ENCODE results near the gene HSD11B2. TPM values are rescaled to one million over a fixed set of nuclear protein-coding genes. Genes with fewer than 3 reads are reported as not detected.

Gene HSD11B2
- total and polyA plus RNA-seq, 10 of the 15 experiments (the other 5 are each of a cell fraction or from before 2014, with no cell fraction given): 0.09 to 0.34 (median 0.21) TPM; not detected in 2

DNA sequence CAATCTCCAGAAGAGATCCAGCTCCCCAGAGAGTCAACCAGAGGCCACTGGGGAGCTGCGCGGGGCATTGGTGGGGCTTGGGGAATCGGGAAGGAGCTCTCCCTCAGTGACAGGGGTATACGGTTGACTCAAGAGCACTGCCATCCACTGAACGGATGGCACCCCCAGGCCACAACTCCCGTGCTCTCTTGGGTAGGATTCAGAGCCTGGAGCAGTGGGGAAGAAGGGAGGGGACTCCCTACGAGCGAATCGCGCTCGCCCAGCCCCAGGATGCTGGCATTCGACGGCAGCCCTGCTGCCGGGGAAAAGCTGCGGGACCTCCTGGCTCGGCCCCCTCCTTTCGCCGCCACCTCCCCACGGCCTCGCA, 37.1 kb upstream of the HSD11B2 start:
- no peaks in the 10 kb centered on the region for H3K4me1 ChIP-seq (ENCODE audit: control insufficient read depth, insufficient read depth, low read length)
- ChIA-PET RAD21 (ENCODE audit: unreplicated experiment) (no interaction called here), SMC1A (ENCODE audit: uncharacterized antibody, unreplicated experiment) (interaction anchor here (0.9 kb wide), 1 partner anchor 133 kb away, joined by 3 read pairs; no protein-coding TSS in a partner anchor), CTCF (interaction anchor here (1.3 kb wide), 1 partner anchor 112 kb away, joined by 3 read pairs; no protein-coding TSS in a partner anchor), POLR2A (interaction anchor here (0.6 to 0.8 kb wide), 2 partner anchors 346 to 510 kb away, joined by 3 read pairs; no protein-coding TSS in a partner anchor)
- in situ Hi-C loops (cut with MboI): no loop called here
- no TSS peak for BruUV-seq (replicated peaks)
- H3K36me3 ChIP-seq (ENCODE audit: control insufficient read depth in 2 of 2, insufficient read depth in 2 of 2, low read length in 1 of 2): no peaks in the 10 kb centered on the region
- peaks cover 6 to 17% of the 10 kb centered on the region in 2 experiments for H3K27me3 ChIP-seq (replicated peaks in 1 of 2; ENCODE audit: control insufficient read depth in 2 of 2, insufficient read depth in 2 of 2, low read length in 1 of 2)
- FAIRE-seq: no peak
- no peaks in the 10 kb centered on the region for H3K9me3 ChIP-seq (replicated peaks; ENCODE audit: control insufficient read depth, insufficient read depth, low read length)
- no peak for TF ChIP-seq ATF3 (IDR thresholded peaks at IDR 0.05; ENCODE audit: borderline replicate concordance, extremely low read depth, low read depth, low read length)
- TF ChIP-seq, protein P1, sequence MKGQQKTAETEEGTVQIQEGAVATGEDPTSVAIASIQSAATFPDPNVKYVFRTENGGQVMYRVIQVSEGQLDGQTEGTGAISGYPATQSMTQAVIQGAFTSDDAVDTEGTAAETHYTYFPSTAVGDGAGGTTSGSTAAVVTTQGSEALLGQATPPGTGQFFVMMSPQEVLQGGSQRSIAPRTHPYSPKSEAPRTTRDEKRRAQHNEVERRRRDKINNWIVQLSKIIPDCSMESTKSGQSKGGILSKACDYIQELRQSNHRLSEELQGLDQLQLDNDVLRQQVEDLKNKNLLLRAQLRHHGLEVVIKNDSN (IDR thresholded peaks at IDR 0.05; ENCODE audit: borderline replicate concordance, extremely low read length, insufficient read depth, low read depth, low read length): no peak
- no peak for DNase-seq (ENCODE audit: low read depth, low spot score)
- 59% methylated on average over 16 of the region's 20 CpGs for WGBS (ENCODE audit: insufficient coverage, insufficient replicate concordance, low lambda C conversion rate, missing lambda C conversion rate)
- H3K4me2 ChIP-seq (ENCODE audit: control insufficient read depth, insufficient read depth): no peak overlapping the region
- H3K27ac ChIP-seq (ENCODE audit: control insufficient read depth, insufficient read depth): no peak overlapping the region
- no peaks in the 10 kb centered on the region for H3K79me2 ChIP-seq (ENCODE audit: control insufficient read depth, insufficient read depth, low read length)
- ATAC-seq: no peak
- no peak overlapping the region for H2AFZ ChIP-seq (ENCODE audit: control insufficient read depth, low read depth, low read length)
- intact Hi-C loops (cut with micrococcal nuclease; ENCODE audit: unreplicated experiment): no loop called here
- H3K9ac ChIP-seq (ENCODE audit: control insufficient read depth, insufficient read depth, low read length): no peak overlapping the region
- H4K20me1 ChIP-seq (ENCODE audit: control insufficient read depth, insufficient read depth): no peaks in the 10 kb centered on the region
- H3K4me3 ChIP-seq: no peak overlapping the region
